SH-SY5Y (cell line): Measurements from ENCODE around the gene DUSP16.

Source experiments
- GATA2 ChIP-seq: IDR thresholded peaks from 2 replicates; pipeline ENCODE4 v1.6.1; 2011; ENCODE audit warnings: mild to moderate bottlenecking, low read depth, low read length
- GATA3 ChIP-seq: IDR thresholded peaks from 2 replicates; pipeline ENCODE4 v1.6.1; 2011; ENCODE audit warnings: low read depth, mild to moderate bottlenecking, low read length, moderate library complexity

The DUSP16 gene

DNA sequence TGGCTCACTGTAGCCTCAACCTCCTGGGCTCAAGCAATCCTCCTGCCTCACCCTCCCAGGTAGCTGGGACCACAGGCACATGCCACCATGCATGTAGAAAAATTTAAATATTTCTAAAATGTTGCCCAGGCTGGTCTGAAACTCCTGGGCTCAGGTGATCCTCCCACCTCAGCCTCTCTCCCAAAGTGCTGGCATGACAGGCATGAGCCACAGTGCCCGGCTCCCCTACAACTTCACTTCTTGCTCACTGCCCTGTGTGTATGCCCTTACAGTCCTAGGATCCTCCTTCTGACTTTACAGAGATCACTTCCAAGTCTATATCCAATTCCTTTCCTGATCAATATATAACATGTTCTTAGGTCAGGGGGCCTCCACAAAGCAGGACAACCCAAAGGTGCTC is 25.2 kb upstream of the DUSP16 start:
- no peak for TF ChIP-seq GATA2
- TF ChIP-seq GATA3: no peak

DNA sequence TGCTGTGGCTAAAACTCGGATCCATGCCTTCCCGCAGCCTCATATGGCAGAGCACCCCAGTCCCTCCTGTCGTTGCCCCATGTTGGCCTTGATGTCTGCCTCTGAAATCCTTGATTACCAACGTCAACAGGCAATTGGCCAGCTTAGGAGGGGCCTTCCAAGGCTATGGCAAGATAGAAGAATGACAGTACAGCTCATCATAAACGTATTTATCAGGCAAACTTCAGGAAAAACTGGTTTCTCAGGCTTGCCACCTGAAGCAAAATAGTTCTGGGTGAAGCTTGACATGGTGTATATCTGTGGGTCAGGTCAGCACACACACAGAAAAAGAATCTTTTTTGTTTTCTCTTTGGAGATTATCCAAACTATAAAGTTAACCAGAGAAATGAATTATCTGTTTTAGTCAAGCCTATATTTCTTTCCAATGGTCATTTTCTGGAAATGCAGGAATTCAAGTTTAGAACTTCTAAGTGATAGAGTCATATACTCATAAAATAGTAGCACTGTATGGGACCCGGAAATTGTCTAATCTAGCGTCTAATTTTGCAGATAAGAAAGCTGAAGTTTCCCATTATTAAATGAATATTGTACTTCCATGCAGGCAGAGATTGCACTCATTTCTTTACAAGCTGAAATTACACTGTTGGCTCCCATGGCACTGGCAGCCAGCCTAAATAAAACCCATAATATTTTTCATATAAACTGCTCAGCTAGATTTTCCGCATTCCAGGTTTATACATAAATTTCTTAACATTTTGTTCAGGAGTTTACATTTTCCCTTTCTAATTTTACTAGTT is 24.4 kb upstream of the DUSP16 start:
- no peak for TF ChIP-seq GATA2
- TF ChIP-seq GATA3: no peak

DNA sequence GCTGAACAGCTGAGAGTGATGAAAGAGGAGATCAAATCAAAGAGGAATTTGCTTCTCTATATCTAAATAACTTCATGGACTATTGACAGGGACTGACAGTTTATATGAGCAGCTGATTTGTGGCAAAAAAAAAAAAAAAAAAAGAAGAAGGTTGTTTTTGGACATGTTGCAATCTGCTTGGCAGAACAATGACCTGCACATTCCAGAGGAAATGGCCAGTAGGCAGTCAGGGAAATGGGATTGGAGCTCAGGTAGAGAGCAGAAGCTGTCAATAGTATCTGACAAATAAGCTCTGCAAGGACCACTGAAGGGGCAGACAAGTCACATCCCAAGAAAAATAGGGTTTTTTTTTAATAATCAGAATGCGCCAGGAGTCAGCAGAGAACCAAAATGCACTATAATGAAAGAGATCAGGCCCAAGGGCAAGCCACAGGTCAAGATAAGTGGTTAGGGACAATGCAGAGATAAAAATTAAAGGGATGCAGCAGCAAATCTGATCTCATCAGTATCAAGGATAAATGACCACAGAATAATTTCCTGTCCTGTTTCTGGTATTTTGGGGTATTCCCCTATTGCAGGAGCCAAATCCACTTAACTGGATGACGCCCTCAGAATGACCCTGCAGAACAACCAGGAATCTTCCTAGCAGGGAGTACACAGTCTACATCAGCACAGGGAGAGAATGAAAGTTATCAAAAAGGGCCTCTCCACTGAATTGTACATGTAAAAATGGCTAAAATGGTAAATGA is 22.6 kb upstream of the DUSP16 start:
- TF ChIP-seq GATA2: no peak
- TF ChIP-seq GATA3: no peak

- TF ChIP-seq GATA3 (no peak), GATA2 (no peak)
Measured at GRCh38 chr12:12583510-12584178, 21.0 kb upstream of the DUSP16 start.

GRCh38 chr12:12582895-12583303 is 20.2 kb upstream of the DUSP16 start:
- no peak for TF ChIP-seq GATA3
- TF ChIP-seq GATA2: no peak

DNA sequence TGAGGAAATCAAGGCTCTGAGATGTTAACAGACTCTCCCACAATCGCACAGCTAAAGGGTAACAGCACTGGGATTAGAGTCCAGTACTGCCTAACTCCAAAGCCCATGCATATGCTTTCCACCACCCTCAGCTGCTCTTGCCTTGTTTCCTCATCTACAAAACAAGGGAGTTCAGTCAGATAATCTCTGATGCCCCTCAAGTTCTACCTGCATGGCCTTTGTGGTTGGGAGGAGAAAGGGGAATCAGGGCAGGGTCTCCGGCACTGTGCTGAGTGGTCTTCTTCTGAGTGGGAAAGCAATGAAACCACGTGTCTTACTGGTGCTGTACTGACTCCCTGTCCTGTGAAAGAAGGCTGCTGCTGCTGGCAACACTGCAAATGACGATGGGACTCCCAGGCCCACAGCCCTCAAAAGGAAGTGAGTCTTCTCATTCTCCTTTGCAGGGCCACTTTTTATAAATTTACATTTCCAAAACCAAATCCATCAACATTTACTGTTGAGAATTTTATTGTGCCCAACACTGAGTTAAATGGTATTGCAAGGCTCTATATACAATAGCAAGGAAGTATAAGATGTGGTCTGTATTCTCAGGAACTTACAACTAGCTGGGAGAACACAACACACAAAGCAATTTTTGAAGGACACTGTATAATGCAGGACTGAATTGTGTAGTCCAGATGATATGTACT is 19.7 kb upstream of the DUSP16 start:
- TF ChIP-seq GATA3 (no peak), GATA2 (no peak)

DNA sequence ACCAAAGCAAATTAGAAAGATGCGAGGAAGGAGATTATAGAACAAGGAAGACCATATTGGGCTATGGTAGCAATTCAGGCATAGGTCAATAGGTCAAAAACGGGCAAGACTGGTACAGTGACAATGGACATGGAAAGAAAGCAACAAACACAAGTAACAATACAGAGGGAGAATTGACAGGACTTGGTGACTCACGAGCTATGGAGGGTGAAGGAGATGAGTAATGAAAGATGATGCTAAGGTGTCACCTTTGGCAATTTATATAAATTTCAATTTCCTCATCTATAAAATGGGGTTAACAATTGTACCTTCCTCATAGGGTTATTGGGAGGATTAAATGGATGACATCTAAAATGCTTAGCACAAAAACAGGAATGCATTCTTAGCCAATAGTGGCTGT is 15.1 kb upstream of the DUSP16 start:
- TF ChIP-seq GATA3 (no peak), GATA2 (no peak)

DNA sequence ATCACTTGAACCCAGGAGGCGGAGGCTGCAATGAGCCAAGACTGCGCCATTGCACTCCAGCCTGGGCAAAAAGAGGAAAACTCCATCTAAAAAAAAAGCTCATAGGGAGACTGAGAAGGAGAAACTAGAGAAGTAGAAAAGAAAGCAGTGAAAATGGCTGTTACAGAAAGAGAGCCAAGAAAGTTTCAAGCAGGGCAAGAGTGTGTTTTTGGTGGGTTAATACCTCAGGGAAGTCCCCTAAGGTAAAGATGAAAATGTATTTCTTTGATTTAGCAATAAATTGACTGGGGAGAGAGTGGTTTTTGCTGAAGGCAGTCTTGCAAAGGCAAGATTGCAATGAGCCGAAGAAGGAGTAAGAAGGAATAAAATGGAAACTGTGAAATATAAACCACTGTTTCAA is 10.0 kb upstream of the DUSP16 start:
- TF ChIP-seq GATA3: no peak
- TF ChIP-seq GATA2: no peak

GRCh38 chr12:12564911-12565310 is 2.2 kb upstream of the DUSP16 start:
- TF ChIP-seq GATA3: no peak
- no peak for TF ChIP-seq GATA2

GRCh38 chr12:12563290-12563928 is 746 bp upstream of the DUSP16 start:
- no peak for TF ChIP-seq GATA3
- no peak for TF ChIP-seq GATA2

- TF ChIP-seq GATA3 (no peak), GATA2 (no peak)
Measured at GRCh38 chr12:12562016-12562483, 613 bp downstream of the DUSP16 start.

DNA sequence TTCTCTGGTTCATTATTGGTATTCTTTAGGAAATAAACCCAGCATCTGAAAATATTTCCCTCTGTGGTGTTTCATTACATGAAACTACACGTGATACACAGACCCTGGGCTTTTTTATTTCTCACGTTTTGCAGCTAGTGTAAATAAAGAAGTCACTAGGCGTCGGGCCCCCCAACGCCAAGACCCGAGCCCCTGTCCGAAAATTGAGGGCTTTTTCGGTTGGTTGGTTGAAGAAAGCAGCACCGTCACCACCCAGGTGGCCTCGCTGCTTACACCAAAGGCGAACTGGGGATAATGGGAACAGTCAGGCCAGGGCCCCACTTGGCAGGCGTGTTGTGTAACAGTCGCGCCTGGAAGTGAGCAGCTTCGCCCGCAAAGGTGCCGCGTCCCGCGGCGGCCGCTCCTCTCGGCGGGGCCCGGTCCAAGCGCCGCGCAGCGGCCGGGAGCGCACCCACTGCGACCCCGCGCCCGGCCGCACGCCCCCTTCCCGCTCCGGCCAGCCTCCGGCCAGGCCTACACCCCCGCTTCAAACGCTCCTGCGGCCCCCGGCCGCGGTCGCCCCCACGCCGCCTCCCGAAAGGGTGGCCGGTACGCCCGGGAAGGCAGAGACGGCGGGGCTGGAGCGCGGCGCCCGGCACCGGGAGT is 1.2 kb downstream of the DUSP16 start:
- TF ChIP-seq GATA2: no peak
- no peak for TF ChIP-seq GATA3
